SK-MEL-5 (cell line): ENCODE measurements around the gene OR9I1. TPM values are rescaled to one million over a fixed set of nuclear protein-coding genes. Genes with fewer than 3 reads are reported as not detected.

Source experiments
- DNase-seq: peaks from one replicate; pipeline ENCODE4 v3.0.0-alpha.2; 2016; ENCODE audit warnings: low read depth, low spot score
- in situ Hi-C: cut with HindIII; loops from 2 replicates; pipeline ENCODE4 v1.10.0; 2016; ENCODE audit warnings: low sequenced_read_pairs, high pct_unique_total_duplicates, low pct_unique_long_range_greater_than_20kb
- polyA plus RNA-seq, 2 experiments: library from polyadenylated mRNA; depleted of rRNA; stranded (reverse); fragments of >200 nt; gene quantifications; 2 replicates each; pipeline ENCODE4 v1.2.3, GENCODE V29; 2015
- total RNA-seq: library from RNA; depleted of rRNA; stranded (reverse); fragments of >200 nt; shearing (Covaris generic); gene quantifications from 2 replicates; pipeline ENCODE4 v1.2.3, GENCODE V29; 2014; rRNA removed

OR9I1 gene
- total RNA-seq, result not detected in 2 replicates
- not detected in 2 replicates for polyA plus RNA-seq (2015; cell fraction: cytosol; rRNA removed)
- not detected in 2 replicates for polyA plus RNA-seq (2015; cell fraction: nucleus; rRNA removed)

GRCh38 chr11:58125469-58125868, at the start of gene OR9I1:
TSS of gene OR9I1 (minus strand) at chr11:58125530. CDS start at chr11:58119444, 6,086 bp downstream.
- in situ Hi-C loops, result no loop called here

GRCh38 chr11:58165504-58166106, 40.3 kb upstream of the OR9I1 start:
- DNase-seq, result peak; percentile 40
- in situ Hi-C loops, result no loop called here

More at GRCh38 chr11:58125469-58125868, at the start of gene OR9I1:
- DNase-seq, result no peak

DNA sequence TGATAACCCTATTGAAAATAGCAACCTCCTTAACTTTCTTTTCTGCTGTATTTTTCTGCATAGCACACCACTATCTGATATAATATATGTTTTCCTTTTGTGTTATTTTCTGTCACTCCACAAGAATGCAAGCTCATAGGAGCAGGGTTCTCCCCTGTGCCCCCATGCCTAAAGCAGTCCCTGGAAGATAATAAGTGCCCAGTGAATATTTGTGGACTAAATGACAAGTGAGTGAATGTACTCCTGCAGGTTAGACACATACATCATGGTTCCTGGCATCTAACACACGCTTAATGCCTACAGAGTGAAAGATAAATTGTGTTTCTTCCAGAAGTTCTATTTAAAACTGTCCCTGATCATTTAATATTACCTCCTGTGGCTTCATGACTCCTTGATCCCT, 39.7 kb upstream of the OR9I1 start:
- in situ Hi-C loops, result no loop called here

GRCh38 chr11:58164389-58164788, 39.1 kb upstream of the OR9I1 start:
- DNase-seq, result no peak
- in situ Hi-C loops, result no loop called here

More for the DNA sequence above, 39.7 kb upstream of the OR9I1 start:
- DNase-seq, result no peak

- no peak for DNase-seq
- in situ Hi-C loops, result no loop called here
Measured at GRCh38 chr11:58152781-58153180, 27.5 kb upstream of the OR9I1 start.

DNA sequence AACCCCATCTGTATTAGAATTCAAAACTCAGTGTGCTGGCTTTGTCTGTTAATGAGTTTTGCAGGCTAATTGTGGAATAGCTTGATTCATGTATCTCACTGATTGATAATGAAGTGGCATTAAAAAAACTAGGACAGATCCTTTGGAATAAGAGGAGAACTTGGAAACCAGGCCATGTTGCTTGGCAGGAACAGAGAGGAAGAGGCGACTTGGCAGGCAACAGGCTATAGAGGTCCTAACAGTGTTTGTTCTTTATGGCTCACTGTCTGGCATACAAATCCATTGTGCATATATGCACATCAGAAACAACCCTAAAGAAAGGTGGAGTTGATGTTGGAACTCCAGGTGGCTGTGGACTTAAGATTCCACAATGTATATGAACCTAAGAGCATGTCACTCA, 17.4 kb upstream of the OR9I1 start:
- in situ Hi-C loops, result no loop called here
- no peak for DNase-seq

DNA sequence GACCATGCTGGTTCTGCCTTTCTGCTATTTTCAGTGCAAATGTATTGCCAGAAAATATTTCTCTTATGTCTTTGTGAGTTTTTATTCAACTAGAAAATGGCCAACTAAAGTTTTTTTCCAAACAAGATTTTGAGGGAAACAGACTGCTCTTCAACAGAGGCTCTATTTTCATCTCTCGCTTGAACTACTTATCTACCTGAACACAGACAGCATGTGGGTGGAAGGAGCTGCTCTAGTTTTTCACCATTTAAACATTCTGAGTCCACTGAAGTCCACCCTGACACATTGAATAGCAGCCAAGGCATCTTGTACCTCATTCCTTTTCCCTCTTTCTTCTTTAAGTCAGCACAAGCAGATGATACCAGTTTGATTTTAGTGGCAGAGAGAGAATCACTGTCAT, 9.8 kb upstream of the OR9I1 start:
- in situ Hi-C loops, result no loop called here
- DNase-seq, result no peak

DNA sequence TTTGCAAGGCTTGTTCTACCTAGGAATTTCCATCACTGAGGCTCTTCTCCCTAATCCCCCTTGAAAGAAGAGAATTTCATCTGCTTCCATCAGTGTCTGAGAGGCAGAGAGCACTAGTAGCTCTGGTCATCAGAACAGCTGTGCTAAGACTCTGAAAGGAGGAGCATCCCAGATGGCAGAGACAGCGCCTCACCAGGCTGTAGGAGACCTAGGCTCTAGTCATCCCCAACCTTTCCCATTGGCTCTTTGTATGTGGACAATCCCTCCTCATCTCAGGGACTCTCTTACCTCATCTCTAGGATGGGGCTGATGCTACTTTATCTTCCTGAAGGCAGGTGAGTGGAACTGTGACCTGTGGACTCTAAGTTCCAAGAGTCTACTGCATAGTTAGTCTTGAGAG, 8.8 kb upstream of the OR9I1 start:
- in situ Hi-C loops, result no loop called here
- peak; percentile 28 for DNase-seq

DNA sequence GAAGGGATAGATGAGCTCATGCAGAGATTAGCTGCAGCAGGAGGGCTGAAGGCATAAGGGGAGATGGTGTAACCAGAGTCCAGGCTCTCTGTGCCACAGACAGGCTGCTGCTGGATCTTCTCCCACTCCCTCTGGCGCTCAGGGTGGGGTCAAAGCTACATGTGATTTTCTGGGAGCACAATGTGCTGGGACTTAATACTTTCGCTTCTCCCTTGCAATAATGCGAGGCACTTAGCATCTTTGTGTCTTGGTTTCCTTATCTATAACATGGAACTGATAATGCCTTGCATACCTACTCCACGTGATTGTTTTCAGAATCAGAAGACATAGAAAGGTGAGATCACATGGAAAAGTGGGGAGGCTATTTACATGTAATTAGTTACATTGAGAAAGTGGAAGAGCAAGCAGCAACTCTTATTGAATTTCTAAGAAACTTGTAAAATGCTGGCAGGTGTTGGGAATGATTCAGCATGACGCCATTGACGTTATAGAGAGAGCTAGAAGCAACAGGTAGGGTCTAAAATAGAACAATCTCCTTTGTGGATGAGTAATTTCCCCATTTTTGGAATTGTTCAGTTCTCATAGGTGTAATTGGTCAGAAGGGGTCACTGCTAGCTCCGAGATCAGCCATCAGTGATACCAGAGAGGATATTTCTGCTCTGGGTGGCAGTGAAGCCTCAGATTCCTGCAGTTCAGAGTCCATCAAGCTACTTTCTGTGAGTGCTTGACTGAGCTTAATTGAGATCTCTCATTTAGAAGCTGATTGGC, 8.2 kb upstream of the OR9I1 start:
- no peak for DNase-seq
- in situ Hi-C loops, result no loop called here

DNA sequence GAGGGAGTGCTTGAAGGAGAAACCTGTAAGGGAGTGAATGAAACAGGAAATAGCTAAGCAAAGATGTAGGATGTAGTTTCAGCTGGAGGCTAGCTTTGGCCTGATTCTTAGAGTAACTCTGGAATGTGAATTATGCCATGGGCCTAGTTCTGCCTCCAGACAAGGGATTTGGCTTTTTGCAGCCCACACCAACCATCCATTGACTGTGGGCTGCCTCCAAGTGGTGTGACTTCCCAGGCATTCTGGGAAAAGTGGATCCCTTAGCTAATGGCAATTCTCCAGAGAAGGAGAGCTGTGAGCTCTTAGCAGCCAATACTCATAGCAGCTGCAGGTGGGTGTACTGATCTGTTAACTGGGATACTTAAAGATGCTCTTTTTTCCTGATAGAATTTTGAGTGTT, 2.0 kb upstream of the OR9I1 start:
- in situ Hi-C loops, result no loop called here
- DNase-seq, result no peak

GRCh38 chr11:58121096-58121495, 4.2 kb downstream of the OR9I1 start:
- in situ Hi-C loops, result no loop called here

DNA sequence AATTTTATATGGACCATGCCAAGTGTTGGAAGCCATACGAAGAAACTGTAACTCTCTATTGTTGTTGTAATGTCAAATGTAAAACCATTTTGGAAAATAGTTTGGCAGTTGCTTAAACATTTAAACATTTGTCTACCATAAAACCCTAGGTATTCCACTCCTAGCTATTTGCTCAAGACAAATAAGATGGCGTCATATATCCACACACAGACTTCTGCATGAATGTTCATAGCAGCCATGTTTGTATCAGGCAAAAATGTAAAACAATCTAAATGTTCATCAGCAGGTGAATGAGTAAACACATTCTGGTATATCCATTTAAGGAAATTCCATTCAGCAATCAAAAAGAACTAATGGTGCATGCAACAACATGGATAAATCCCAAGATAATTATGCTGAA, 27.9 kb downstream of the OR9I1 start:
- in situ Hi-C loops, result no loop called here

More at GRCh38 chr11:58121096-58121495, 4.2 kb downstream of the OR9I1 start:
- no peak for DNase-seq

GRCh38 chr11:58086528-58086927, 38.8 kb downstream of the OR9I1 start:
- in situ Hi-C loops, result no loop called here
- DNase-seq, result no peak

More for the DNA sequence above, 27.9 kb downstream of the OR9I1 start:
- DNase-seq, result no peak

- in situ Hi-C loops, result no loop called here
- no peak for DNase-seq
Measured at GRCh38 chr11:58075781-58076180, 49.5 kb downstream of the OR9I1 start.

- in situ Hi-C loops, result no loop called here
- DNase-seq, result peak; percentile 67
Measured at GRCh38 chr11:58070585-58070984, 54.7 kb downstream of the OR9I1 start.

- in situ Hi-C loops, result no loop called here
- DNase-seq, result peak; percentile 31
Measured at GRCh38 chr11:58068655-58069054, 56.7 kb downstream of the OR9I1 start.

DNA sequence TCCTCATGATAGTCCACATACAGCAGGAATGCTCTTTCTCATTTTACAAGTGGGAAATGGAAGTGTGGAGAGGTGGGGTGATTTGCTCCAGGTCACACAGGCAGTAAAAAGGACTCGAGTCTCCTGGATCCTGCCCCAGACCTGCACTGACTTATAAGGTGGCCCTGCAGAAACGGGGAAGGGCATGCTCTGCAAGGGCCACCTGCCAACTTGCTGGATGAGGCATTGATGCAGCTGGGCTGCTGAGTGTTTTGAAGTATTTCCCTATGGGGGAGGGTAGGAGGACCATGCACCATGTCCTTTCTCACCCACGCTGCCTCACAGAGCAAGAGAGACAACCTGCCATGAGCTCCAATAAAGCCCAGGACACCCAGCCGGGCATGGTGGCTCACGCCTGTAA, 57.6 kb downstream of the OR9I1 start:
- no peak for DNase-seq
- in situ Hi-C loops, result no loop called here
